ENCODE results near the gene ROBO2. TPM values are rescaled to one million over a fixed set of nuclear protein-coding genes. Genes with fewer than 3 reads are reported as not detected.
A peak's percentile ranks its signal among the peaks of the same experiment; 100 is the strongest.

Gene ROBO2, protein sequence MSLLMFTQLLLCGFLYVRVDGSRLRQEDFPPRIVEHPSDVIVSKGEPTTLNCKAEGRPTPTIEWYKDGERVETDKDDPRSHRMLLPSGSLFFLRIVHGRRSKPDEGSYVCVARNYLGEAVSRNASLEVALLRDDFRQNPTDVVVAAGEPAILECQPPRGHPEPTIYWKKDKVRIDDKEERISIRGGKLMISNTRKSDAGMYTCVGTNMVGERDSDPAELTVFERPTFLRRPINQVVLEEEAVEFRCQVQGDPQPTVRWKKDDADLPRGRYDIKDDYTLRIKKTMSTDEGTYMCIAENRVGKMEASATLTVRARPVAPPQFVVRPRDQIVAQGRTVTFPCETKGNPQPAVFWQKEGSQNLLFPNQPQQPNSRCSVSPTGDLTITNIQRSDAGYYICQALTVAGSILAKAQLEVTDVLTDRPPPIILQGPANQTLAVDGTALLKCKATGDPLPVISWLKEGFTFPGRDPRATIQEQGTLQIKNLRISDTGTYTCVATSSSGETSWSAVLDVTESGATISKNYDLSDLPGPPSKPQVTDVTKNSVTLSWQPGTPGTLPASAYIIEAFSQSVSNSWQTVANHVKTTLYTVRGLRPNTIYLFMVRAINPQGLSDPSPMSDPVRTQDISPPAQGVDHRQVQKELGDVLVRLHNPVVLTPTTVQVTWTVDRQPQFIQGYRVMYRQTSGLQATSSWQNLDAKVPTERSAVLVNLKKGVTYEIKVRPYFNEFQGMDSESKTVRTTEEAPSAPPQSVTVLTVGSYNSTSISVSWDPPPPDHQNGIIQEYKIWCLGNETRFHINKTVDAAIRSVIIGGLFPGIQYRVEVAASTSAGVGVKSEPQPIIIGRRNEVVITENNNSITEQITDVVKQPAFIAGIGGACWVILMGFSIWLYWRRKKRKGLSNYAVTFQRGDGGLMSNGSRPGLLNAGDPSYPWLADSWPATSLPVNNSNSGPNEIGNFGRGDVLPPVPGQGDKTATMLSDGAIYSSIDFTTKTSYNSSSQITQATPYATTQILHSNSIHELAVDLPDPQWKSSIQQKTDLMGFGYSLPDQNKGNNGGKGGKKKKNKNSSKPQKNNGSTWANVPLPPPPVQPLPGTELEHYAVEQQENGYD (N-terminal part only)
- total RNA-seq (ENCODE audit: low replicate concordance): 8.4 and 22.7 TPM in 2 replicates
- long read RNA-seq, partial matches to known transcripts: 3 of 11 reads
- long read RNA-seq, other reads (novel, unspliced or antisense): 8 of 11 reads

DNA sequence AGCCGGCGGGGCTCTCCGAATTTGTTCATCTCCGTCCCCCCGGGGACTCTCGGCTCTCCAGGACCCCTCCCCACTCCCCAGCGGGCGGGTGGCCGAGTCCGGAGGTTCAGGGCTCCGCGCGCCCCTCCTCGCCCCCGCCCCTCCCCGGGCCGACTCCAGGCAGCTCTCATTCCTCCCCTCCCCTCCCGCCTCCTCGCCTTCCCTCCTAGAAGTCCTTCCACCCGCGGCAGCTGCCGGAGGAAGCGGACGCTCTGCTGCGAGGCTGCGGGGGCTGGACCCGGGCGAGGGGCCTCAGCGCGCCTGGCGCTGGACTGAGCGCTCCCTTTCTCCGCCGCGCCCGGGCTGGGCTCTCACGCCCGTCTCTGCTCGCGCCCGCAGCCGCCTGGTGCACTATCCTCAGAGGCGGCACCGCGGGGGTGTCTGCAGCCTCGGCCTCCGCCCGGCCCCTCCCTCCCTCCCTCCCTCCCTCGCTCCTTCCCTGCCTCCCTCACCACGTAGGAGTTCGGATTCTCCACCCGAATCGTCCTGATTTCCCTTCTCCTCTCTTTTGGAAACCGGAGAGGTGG is at the start of gene ROBO2:
TSS of gene ROBO2 (plus strand) at position 494 of the 566 bp plus-strand sequence. CDS start 687 bp downstream, outside the sequence.
- no peak for TF ChIP-seq CTCF (conservative IDR thresholded peaks at IDR 0.05)
- peak within 1 kb of the TSS; percentile 20 for H3K27ac Mint-ChIP-seq
- peak; percentile 82 for DNase-seq (ENCODE audit: extremely low spot score, unreplicated experiment)
- H3K9me3 Mint-ChIP-seq: no peaks in the 10 kb centered on the region
- H3K4me1 Mint-ChIP-seq (ENCODE audit: unreplicated experiment): peaks cover 10% of the 10 kb centered on the region
- no peaks in the 10 kb centered on the region for H3K36me3 Mint-ChIP-seq
- peaks cover 38% of the 10 kb centered on the region for H3K27me3 Mint-ChIP-seq
- peak within 1 kb of the TSS; percentile 91 for H3K4me3 Mint-ChIP-seq

DNA sequence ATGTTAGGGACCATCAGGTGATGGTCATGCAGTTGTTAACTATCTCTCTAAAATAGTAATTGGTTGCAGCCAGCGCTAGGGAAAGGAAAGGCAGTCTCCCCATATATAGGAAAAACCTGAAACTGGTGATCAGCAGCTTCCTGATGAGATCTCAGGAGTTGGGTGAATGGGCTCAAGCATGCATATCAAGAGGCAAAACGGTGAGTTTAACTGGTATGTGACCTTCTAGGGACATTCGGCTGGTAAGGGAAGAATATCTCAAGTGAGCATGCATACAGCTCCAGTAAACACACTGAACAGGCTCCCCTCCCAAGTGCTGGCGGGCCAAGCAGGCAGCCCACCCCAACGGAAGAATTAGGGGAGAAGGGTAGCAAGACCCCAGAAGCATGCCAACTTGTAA is 49.3 kb upstream of the ROBO2 start:
- DNase-seq (ENCODE audit: extremely low spot score, unreplicated experiment): no peak
- H3K27ac Mint-ChIP-seq: no peak overlapping the region
- H3K9me3 Mint-ChIP-seq: no peaks in the 10 kb centered on the region
- no peak overlapping the region for H3K4me3 Mint-ChIP-seq
- no peaks in the 10 kb centered on the region for H3K36me3 Mint-ChIP-seq
- no peaks in the 10 kb centered on the region for H3K27me3 Mint-ChIP-seq
- peaks cover 11% of the 10 kb centered on the region for H3K4me1 Mint-ChIP-seq (ENCODE audit: unreplicated experiment)
- no peak for TF ChIP-seq CTCF (conservative IDR thresholded peaks at IDR 0.05)

- Mint-ChIP-seq H3K27me3 (no peaks in the 10 kb centered on the region), H3K36me3 (no peaks in the 10 kb centered on the region), H3K9me3 (no peaks in the 10 kb centered on the region), H3K4me1 (ENCODE audit: unreplicated experiment) (peaks cover 11% of the 10 kb centered on the region), H3K4me3 (no peak overlapping the region), H3K27ac (no peak overlapping the region)
- no peak for TF ChIP-seq CTCF (conservative IDR thresholded peaks at IDR 0.05)
- no peak for DNase-seq (ENCODE audit: extremely low spot score, unreplicated experiment)
Measured at GRCh38 chr3:76991165-76991564, 48.7 kb upstream of the ROBO2 start.

DNA sequence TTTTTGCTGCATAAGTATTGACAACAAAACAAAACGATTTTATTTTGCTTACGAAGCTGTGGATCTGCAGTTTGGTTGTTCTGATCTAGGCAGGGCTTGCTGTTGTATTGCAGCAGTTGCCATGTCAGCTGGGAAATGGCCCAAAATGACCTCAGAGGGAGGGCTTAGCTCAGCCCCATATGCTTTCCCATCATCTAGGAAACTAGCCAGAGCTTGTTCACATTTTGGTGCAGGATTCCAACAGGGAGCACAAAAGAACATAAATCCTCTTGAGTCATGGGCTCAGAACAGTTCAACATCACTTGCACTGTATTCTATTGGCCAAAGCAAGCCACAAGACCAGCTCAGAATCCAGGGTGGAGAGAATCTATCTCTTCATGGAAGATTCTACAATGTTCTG is 42.2 kb upstream of the ROBO2 start:
- Mint-ChIP-seq H3K9me3 (no peaks in the 10 kb centered on the region), H3K36me3 (no peaks in the 10 kb centered on the region), H3K4me3 (no peak overlapping the region), H3K27me3 (no peaks in the 10 kb centered on the region), H3K4me1 (ENCODE audit: unreplicated experiment) (peaks cover 8% of the 10 kb centered on the region), H3K27ac (no peak overlapping the region)
- DNase-seq (ENCODE audit: extremely low spot score, unreplicated experiment): no peak
- TF ChIP-seq CTCF (conservative IDR thresholded peaks at IDR 0.05): no peak

DNA sequence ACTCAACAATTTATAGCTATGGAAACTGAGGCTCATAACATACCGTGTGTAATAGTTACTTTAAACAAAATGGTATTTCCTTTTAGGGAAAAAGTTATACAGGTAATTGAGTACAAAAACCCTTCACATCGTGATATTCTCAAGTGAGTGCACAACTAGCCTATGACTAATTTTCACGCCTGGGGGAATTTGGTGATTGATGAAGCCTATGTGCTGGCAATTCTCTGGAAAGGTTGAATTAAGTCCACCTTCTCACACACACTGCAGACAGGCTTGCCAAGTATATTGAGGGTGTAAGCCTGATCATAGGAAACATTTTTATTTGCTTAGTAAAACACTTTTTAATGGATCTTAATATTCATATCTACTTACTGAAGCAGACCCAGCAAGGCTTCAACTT is 41.3 kb upstream of the ROBO2 start:
- TF ChIP-seq CTCF (conservative IDR thresholded peaks at IDR 0.05): no peak
- Mint-ChIP-seq H3K4me3 (no peak overlapping the region), H3K36me3 (no peaks in the 10 kb centered on the region), H3K27ac (no peak overlapping the region), H3K4me1 (ENCODE audit: unreplicated experiment) (peaks cover 8% of the 10 kb centered on the region), H3K9me3 (no peaks in the 10 kb centered on the region), H3K27me3 (no peaks in the 10 kb centered on the region)
- no peak for DNase-seq (ENCODE audit: extremely low spot score, unreplicated experiment)

Measured in type B pancreatic cell (in vitro differentiated cells).